NCI-H345 treated with DMSO at 0.1 percent for 48 hours (cell line): ENCODE data around the gene TXNDC11.
"Not testable (repeated sequence)": the region's sequence is repeated elsewhere in the genome, so short reads cannot be mapped to it uniquely, and the experiment has no call there.

Experiments used
- DNase-seq: peaks from one replicate; lab custom pipeline; 2025; ENCODE audit not compliant: unreplicated experiment; lab: John Stamatoyannopoulos, UW

Gene TXNDC11, protein sequence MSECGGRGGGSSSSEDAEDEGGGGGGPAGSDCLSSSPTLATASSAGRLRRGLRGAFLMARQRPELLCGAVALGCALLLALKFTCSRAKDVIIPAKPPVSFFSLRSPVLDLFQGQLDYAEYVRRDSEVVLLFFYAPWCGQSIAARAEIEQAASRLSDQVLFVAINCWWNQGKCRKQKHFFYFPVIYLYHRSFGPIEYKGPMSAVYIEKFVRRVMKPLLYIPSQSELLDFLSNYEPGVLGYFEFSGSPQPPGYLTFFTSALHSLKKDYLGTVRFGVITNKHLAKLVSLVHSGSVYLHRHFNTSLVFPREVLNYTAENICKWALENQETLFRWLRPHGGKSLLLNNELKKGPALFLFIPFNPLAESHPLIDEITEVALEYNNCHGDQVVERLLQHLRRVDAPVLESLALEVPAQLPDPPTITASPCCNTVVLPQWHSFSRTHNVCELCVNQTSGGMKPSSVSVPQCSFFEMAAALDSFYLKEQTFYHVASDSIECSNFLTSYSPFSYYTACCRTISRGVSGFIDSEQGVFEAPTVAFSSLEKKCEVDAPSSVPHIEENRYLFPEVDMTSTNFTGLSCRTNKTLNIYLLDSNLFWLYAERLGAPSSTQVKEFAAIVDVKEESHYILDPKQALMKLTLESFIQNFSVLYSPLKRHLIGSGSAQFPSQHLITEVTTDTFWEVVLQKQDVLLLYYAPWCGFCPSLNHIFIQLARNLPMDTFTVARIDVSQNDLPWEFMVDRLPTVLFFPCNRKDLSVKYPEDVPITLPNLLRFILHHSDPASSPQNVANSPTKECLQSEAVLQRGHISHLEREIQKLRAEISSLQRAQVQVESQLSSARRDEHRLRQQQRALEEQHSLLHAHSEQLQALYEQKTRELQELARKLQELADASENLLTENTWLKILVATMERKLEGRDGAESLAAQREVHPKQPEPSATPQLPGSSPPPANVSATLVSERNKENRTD

DNA sequence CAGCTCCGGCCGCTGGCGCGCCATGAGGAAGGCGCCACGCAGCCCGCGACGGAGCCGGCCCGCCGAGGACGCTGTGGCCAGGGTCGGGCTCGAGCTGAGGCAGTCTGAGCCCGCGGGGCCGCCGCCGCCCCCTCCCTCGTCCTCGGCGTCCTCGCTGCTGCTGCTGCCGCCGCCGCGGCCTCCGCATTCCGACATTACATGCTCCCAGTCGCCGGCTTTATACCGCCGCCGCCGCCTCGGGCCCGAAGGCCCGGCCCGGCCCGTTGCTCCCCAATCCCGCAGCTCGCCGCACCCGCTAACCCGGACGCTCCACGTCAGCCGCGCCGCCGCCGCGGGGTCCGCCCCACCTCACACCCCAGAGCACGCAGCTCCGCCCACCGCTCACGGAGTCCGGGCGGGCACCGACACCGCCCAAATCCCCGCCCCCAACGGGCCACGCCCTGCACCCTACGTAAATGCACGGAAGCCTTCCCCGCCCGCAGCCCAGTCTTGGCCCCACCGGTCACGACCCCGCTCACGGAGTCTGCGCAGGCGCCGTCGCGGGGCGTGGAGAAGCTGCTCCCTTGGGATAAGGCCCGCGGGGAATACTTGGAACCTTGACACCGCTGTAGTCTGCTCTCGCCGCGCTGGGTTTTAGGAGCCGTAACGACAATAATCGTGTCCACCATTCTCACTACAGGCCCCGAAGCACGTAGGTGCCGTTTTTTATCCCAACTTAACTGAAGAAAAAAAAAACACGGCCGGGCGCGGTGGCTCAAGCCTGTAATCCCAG lies at the start of gene TXNDC11:
TSS of gene TXNDC11 (minus strand) at position 322 of the 772 bp plus-strand sequence. CDS start at position 195, 127 bp downstream.
- peak; percentile 95 for DNase-seq

DNA sequence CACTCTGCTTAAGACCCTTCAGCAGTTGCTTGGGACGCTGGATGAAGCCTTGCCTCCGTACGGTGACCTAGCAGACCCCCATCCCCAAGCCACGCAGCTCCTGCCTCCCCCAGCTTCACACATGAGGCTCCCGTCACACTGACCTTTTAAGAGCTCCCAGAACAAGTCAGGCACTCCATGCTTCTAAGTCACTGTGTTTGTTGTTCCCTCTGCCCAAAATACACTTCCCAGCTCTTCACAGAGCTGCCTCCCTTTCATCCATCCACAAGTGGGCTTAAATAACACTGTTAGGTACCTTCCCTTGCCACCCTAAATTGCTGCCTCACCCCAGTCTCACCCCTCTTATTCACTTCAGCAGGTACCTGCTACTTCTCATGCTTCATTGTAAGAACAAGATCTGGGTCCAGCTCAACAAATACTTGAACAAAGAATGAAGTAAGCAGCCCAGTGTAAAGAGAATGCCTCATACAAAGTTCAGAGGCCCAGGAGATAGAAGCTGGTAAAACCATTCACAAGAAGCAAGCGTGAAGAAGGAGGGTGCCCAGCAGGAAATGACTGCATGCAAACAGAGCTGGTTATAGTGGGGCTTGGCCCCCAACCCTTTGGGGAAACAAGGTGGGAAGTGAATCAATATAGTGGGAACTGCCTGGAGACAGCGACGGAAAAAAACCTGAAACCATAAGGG lies 48.6 kb upstream of the TXNDC11 start:
- DNase-seq, result peak; percentile 74

DNA sequence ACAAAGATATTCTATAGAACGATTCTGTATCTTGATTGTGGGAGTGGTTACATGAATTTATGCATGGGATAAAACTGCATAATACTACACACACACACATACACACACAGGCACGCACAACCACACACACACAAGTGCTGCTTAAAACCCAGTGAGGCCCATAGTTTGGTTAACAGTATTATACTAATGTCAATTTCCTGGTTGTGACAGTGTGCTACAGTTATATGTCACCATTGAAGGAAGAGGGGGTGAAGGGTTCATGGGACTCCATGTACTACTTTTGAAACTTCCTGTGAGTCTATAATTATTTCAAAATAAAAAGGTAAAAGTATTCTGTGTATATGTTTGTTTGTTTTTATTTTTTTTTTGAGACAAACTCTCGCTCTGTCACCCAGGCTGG lies 46.3 kb upstream of the TXNDC11 start:
- no peak for DNase-seq

DNA sequence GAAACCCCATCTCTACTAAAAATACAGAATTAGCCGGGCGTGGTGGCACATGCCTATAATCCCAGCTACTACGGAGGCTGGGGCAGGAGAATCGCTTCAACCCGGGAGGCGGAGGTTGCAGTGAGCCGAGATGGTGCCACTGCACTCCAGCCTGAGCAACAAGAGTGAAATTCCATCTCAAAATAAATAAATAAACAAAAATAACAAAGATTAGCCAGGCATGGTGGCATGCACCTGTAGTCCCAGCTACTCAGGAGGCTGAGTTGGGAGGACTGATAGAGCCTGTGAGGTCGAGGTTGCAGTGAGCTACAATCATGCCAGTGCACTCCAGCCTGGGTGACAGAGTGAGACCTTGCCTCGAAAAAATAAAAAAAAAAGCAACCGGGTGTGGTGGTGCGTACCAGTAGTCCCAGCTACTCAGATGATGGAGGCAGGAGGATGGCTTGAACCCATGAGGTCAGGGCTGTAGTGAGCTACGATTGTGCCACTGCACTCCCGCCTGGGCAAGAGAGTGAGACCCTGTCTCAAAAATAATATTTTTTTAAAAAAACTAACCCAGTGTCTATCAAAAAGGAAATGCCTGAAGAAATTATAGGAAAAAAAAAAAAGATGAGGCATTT lies 42.4 kb upstream of the TXNDC11 start:
- not testable (repeated sequence) for DNase-seq

DNA sequence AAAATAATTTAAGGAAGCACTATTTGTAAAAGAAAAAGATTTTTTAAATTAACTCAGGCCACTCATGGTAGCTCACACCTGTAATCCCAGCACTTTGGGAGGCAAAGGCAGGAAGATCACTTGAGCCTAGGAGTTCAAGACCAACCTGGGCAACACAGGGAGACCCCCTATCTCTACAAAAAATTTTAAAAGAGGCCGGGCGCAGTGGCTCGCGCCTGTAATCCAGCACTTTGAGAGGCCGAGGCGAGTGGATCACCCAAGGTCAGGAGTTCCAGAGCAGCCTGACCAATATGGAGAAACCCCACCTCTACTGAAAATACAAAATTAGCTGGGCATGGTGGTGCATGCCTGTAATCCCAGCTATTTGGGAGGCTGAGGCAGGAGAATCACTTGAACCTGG lies 41.7 kb upstream of the TXNDC11 start:
- DNase-seq, result not testable (repeated sequence)

DNA sequence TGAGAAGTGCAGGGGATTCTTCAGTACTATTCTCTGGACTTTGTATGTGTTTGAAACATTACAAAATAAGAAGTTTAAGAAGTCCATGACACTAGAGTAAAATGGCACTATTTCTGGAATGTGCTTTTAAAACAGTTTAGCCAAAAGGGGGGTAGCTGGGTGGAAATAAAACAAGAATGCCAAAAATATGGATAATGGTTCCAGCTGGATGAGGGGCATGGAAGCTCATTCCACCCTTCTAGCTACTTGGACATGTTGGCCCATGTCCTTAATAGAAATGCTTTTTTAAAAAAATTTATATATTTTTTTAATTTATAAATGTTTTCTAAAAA lies 41.3 kb upstream of the TXNDC11 start:
- no peak for DNase-seq

DNA sequence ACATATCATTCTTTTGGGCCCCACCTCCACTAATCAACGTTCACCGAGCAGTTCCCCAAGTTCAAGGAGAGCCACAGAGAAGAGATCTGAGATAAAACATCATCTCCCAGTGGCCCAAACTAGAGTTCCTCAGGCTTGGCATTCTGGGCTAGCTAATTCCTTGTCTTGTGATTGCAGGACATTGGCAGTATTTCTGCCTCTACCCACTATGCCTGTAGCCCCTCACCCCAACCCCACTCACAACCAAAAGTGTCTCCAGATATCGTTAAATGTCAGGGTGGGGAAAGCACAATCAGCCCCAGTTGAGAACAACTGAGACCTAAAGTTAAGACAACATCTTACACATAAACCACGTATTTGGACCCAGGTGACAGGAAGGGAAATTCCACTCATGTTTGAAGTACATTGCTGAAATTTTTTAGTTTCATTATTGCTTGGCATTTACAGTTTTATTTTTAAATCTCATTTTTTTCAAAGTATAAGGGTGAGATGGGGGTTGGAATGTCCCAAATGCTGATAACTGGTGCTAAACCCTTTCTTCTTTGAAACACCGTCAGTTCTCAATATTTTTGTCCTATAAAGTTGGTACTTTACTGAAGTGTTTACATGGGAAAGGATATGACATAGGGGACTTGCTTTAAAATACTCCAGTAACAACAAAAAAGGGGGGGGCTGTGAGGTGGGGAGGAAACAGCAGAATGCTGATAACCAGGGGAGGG lies 40.8 kb upstream of the TXNDC11 start:
- no peak for DNase-seq

DNA sequence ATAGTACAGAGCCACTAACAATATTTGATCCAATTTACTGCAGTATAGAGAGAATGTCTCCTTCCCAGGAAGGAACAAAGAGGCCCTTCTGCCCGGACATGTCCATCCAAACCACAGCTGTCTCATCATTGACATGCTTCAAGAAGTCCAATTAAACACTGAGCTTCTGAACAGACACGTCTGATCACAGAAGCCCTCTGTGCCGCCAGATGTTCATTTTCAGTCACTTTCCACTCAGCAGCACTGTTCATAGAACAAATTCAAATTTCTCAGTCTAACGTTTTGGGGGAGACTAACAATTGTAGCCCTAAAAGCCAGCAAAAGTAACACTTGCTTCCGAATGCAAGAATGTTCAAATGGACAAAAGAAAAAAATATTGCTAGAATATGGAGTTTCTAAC lies 39.1 kb upstream of the TXNDC11 start:
- no peak for DNase-seq

DNA sequence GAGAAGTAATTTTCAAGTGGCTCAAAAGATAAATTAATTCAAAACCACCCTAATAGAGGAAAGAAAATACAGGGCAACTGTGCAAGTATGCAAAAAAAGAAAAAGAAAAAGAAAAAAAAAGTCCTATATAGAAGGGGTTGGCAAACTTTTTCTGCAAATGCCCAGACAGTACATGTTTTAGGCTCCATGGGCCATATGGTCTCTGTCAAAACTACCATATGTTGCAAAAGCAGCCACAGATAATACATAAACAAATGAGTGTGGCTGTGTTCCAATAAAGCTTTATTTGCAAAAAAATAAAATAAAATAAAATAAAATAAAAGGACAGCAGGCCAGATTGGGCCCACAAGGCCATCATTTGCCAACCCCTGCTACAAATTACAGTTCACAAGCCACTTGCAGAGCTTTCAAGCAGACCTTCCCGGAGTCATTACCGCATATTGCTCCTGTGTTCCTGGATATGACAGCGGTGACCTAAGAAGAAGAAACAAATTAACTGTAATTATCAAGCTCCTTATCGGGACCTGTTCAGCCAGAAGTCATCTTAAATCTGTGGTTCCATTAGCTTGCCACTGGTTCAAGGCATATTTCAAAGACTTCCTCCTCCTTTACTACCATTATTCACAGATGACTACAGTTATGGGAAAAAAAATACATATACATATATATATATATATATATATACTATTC lies 38.5 kb upstream of the TXNDC11 start:
- DNase-seq, result no peak

DNA sequence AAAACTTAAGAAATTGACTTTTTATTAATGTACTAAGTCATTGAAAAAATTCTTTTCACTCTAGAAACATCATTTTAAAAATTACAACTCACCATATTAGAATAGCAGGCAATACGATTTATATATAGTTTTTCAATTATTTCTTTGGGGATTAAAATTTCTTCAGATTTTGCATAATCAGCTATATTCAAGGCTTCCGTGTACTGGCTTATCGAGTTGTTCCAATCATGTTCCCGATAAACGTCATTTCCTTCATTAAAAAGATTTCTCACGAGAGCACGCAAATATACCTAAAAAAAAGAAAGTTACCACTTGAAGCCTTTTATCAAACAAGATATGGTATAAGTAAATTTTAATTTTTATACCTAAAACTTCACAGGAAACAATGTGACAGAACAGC lies 36.4 kb upstream of the TXNDC11 start:
- DNase-seq, result no peak

DNA sequence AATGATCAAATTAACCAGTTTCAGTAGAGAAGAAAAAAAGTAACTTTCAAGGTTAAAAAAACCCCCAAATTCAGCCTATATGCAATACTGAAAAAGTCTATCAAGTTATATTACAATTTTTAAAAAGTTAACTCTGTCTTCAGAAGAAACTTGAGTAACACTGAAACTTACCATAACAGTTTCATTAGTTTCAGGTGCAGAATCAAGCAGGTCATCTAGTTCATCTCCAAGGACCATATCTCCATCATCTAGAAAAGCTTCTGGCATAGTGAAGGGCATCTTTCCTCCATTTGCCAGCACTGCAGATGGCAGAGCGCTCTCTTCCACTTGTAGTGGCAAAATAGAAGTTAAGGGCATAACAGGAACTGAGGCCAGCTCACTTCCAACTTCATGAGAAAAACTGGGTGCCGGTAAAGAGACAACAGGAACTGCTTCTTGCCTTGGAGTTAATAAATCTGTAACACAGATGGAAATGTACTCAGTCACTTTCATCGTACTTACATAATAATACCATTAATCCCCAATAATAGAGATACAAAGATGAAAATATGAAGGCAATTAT lies 31.5 kb upstream of the TXNDC11 start:
- no peak for DNase-seq

DNA sequence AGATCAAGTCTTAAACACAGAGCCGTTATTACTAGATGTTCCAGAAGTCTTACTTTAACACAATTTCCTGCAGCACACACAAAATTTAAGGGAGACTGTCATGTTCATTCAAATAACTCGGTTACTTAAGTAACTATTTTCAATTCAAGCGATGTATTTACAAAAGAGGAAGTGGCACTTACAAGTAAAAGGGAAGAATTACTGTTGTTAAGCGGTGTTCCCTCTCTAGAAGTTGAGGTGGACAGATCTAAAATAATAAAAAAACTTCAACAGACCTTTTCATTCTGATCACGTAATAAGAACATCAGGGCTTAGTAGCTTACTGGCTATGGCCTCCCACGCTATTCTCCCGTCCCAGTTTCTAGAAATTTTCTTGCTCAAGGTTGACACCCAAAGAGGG lies 26.2 kb upstream of the TXNDC11 start:
- no peak for DNase-seq

DNA sequence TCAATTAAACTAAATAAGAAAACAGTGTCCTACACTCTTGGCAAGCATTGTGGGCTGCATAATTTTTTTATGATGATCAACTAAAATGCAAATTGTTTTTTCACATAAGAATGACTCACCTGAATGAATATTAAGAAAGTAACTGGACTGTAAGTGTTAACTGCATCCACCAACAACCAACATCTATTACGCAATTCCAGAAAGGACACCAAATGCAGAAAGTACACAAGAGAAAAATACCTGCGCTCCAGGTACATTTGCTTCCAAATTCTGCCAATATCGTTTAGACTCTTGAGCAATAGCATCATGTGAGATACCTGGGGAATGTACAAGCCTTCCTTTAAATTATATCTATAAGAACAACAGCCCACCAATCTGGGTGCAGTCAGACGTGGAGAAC lies 19.8 kb upstream of the TXNDC11 start:
- no peak for DNase-seq

DNA sequence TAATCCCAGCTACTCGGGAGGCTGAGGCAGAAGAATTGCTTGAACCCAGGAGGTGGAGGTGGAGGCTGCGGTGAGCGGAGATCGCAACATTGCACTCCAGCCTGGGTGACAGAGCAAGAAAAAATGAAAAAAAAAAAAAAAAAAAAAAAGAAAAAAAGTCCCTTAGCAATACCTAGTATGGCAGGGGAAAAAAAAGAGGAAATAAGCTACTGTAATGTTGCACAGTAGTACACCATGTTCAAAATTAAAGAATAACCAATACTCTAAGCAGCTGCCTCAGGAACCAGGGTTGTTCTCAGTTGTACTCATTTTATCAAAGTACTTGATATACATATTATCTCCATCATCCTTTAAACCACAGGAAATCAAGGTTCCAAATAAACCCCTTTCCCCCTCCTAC lies 17.3 kb upstream of the TXNDC11 start:
- no peak for DNase-seq

DNA sequence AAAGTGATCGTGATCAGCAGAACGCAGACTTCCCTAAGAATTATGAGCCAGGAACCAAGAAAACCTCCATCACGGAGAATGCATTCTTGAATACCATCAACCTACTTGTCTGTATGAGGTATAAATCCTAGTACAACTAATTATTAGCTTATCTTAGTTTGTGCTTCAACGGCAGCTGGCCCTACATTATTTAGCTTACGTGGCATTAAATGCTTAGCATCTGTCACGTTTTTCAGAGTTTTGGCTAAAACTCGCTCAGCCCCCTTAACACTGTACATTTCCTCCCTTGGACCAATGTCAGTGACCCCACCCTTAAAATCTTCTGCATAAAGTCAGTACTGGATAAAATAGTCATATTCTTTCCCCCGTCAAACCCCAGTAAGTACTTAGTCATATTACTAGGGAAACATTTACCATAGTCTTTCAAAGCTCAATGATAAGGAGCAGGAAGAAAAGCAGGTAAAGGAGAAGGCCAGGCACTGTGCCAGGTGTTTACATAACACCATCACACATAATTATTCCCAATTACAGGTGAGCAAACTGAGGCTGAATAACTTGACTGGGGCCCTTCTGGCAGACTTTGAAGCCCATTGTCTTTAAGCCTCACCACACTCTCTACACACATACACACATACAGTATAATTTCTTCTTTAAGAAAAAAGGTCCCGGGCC lies 16.6 kb upstream of the TXNDC11 start:
- no peak for DNase-seq

DNA sequence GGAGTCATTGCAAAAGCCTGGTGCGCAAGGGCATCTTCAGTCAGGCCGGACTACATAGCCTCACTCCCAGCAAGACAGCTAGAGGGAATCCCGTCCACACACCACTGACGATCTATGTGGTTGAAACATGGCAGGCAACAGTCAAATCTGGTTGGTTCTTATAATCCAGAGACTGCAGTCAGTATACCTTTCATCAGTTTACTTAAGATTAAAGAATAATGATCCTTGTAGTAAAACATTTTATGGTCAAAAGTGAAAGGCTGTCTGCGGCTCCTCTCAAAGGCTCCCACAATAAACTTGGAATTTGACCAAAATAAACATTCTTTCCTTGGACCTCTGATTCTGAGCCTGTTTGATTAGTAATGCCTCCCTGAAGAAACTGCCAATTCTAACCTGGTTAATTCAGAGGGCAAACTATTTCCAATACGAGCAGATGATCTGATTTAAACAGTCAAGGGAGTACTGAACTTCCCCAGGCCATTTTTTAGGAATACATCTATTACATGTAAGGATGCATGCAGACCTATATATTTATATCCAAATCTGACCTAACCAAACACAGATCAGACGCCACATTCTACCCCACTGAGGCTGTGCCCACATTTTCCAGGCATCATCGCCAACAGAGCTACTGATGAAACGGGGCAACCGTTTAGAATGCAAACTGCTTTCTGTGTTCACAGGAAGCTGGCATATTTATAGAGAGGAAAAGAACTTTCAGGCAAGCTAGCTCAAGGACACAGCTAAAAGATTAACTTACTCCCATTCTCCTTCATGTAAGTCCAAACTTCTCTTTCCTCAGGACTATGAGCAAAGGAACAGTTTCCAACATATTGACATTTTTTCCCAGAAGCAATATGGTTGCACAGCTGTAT lies 15.3 kb upstream of the TXNDC11 start:
- DNase-seq, result no peak

DNA sequence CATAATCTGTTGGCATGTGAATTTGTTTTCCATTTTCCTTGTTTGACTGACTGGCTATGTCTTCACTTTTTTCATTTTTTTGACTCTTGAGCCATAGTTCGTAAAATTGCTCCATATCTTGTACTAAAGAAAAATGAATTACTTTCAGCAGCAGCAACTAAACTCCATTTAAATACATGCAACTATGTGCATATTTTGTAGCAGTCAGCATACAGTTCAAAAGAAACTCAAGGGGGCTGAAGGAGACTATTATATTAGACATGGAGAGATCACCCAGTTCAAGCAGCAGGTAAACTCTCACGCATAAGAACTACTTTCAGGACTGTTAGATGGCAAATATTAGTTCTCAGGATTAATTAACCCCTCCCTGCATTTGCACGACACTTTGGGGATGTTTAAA lies 13.6 kb upstream of the TXNDC11 start:
- DNase-seq, result no peak
